ENCODE results near the gene DEFB126.

- no peak for TF ChIP-seq CTCF (IDR thresholded peaks at IDR 0.05)
- no peak for TF ChIP-seq ZFX (IDR thresholded peaks at IDR 0.05; ENCODE audit: borderline replicate concordance)
Observed at GRCh38 chr20:112396-112795, 30.0 kb upstream of the DEFB126 start.
